ENCODE data around the gene ARID1B.
"Not testable (repeated sequence)": the region's sequence is repeated elsewhere in the genome, so short reads cannot be mapped to it uniquely, and the experiment has no call there.

The ARID1B gene

DNA sequence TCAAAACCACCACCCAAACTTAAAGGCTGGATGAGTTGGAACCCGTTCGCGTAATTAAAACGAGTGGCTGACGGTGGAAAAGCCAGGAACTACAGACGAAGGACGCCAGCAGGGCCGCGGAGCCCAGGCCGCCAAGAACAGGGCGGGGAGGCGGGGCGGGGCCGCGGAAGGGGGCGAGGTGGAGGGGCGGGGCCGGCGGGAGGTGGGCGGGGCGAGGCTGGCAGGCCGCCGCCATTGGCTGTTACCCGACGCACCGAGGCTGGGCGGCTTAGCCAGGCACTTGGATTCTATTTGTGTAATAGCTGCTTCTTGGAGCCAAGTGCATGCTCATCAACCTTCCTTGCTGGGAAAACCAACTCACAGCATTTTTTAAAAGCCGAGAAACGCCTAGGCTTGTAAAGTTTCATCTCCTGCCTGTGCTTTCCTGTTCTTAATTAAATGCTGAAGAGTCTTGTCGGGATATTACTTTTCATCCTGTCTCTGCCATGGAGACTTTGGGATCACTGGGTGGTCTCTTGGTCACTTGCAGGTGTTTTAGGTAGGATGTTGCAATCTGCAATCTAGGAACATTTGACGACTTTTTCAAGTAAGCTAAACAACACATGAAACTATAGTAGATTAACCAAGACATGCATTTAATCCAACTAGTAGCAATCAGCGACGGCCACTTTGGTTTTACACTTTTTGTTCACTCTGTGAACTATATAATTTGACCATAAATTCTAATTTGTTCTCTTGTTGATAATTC, 245.0 kb downstream of the ARID1B start:
- DNase-seq (ENCODE audit: low spot score), result peak; percentile 82

- no peak for DNase-seq (ENCODE audit: low spot score)
Measured at GRCh38 chr6:157023958-157024357, 246.8 kb downstream of the ARID1B start.

DNA sequence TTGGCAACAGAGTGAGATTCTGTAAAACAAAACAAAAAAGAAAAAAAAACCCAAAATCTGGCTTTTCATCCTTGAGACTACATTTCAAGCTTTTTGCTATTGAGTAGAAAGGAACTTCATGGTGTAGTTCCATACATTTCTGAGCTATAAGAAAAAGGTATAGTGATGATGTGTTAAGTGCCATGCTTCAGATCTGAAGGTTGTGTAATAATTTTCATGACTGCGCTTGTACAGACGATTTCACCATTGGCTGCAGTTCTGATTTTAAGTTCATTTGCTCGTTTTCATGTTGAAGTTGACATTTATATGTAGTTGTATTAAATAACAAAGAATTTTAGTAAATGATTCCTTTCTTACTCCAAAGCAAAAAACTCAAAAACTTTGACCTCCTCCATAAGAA, 247.6 kb downstream of the ARID1B start:
- DNase-seq (ENCODE audit: low spot score), result no peak

- no peak for DNase-seq (ENCODE audit: low spot score)
Measured at GRCh38 chr6:157025437-157025836, 248.3 kb downstream of the ARID1B start.

DNA sequence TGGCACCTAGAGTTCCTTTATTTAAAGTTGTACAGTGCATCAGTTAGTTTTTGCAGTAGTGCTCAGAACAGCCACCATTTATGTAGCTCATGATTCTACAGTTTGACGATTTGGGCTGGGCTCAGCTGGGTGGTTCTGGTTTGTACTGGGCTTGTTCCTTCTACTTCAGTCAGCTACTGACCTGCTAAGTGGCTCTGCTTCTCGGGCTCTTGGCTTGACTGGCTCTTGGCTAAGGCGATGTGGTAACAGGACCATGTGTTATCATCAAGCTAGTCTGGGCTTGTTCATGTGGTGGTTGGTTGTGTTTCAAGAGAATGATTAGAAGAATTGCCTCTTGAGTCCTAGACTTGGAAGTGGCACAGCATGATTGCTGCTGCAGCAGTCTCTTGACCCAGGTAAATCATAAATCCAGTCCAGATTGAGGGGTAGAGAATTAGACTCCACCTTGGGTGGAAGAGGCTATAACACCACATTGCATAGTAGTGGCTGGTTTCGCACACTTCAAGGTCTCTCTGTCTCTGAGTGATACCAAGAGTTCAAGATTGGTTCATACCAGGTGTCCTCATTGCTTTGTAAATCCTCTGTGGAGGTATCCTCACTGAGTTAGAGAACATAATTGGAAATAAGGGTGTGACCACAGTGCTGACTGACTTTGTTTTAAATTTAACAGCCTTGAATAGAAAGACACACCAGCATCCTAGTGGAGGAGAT, 253.0 kb downstream of the ARID1B start:
- DNase-seq (ENCODE audit: low spot score), result no peak

DNA sequence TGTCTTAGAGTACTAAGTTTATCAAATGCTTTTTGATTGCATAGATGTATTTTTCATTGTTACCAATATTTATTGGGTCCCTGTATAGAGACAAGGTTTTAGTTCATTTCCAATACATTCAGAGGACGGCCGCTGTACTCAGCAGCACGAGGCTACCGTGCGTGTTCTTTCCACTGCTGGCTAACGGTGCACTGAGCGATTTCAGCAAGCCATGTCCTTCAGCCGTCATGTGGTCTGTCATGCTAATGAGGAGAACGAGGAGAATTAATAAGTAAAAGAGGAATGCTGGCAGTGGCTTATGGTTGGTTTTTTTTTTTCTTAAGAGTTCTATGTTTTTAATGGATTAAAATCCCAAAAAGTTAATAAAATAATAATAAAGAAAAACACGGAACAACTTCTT, 253.6 kb downstream of the ARID1B start:
- DNase-seq (ENCODE audit: low spot score), result no peak

DNA sequence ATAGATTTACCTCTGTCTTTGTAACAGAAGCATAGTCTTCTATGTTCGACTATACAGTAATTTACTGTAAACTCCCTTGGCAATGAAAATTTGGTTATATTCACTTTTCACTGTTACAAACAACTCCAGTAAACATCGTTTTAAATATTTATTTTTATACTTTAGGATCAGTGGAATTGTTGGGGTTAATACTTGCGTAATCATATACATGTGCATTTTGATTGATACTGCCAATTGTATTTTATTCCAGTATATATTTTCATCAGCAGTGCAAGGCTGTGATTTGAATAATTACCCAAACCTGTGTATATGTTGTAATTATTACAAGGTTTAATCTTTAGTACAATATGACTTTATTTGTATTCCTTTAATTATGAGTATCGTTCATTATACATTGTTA, 255.7 kb downstream of the ARID1B start:
- DNase-seq (ENCODE audit: low spot score), result no peak

GRCh38 chr6:157033428-157034140, 256.4 kb downstream of the ARID1B start:
- DNase-seq (ENCODE audit: low spot score), result no peak

- peak; percentile 37 for DNase-seq (ENCODE audit: low spot score)
Measured at GRCh38 chr6:157034436-157035230, 257.5 kb downstream of the ARID1B start.

- no peak for DNase-seq (ENCODE audit: low spot score)
Measured at GRCh38 chr6:157035546-157035945, 258.4 kb downstream of the ARID1B start.

DNA sequence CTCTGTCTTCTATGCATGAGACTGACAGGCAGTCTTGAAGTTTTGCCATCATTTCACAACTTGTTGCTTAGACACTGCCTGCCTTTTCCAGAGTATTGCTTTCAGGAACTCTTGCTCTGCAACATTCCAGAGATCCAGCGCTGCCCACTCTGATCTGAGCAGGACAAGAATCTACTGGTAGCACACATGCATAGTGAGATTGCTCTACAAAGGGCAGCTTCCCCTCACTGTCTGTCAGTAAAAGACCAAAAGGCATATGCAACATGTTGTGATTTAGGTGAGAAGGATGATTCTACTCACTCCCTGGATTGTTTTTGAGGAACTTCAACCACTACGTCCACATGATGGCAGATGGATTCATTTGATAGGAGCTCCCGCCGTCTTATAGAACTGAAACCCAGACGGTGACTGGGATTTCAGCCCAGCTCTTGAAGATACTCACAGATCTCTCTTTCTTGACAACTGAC, 259.1 kb downstream of the ARID1B start:
- DNase-seq (ENCODE audit: low spot score), result no peak

GRCh38 chr6:157037165-157037564, 260.0 kb downstream of the ARID1B start:
- DNase-seq (ENCODE audit: low spot score), result no peak

GRCh38 chr6:157038610-157039009, 261.4 kb downstream of the ARID1B start:
- DNase-seq (ENCODE audit: low spot score), result no peak

GRCh38 chr6:157039639-157040038, 262.5 kb downstream of the ARID1B start:
- DNase-seq (ENCODE audit: low spot score), result not testable (repeated sequence)

GRCh38 chr6:157040191-157040590, 263.0 kb downstream of the ARID1B start:
- no peak for DNase-seq (ENCODE audit: low spot score)

DNA sequence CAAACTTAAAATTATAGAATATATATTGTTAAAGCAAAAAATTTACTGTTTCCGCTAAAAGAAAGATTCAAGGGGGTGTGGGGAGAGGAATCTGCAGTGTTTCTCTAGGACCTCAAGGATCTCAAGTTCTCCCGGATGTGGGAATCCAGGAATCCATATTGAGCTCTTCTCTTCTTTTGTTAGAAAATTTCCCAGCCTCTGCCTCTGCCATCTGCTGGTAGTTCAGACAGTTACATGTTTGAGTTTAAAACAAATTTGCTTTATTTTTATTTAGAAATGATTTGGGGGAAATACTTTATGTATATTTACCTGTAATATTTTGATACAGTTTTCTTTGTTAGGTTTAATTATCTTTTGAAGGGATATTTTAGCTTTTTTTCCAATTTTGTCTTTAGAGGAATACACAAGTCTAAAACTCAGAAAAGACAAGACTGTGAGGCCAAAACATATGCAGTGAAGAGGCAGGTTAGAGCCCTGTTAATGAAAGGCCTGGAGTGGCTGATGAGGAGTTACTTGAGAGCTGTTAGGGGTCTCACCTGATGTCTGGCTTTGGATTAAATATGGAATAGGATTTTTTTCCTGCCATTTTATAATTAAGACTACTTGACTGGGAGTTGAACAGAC, 268.8 kb downstream of the ARID1B start:
- DNase-seq (ENCODE audit: low spot score), result no peak

DNA sequence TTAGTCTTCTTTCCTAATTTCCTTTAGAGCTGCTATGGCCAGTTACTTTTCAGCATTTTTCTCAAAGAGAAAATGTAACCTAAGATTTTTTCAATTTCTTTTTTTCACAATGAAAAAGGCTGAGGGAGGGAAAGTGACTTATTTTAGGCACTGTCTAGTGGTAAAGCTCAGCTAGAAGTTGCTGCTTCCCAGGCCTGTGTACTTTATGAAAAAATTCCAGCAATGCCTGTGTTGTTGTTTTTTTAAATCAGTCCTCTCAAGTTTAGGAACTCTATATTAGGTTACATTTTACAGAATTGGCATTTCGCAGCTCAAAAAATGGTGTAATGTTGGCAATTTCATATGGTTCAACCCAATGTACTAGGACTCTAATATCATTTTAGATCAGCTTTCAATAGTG, 269.6 kb downstream of the ARID1B start:
- DNase-seq (ENCODE audit: low spot score), result no peak

DNA sequence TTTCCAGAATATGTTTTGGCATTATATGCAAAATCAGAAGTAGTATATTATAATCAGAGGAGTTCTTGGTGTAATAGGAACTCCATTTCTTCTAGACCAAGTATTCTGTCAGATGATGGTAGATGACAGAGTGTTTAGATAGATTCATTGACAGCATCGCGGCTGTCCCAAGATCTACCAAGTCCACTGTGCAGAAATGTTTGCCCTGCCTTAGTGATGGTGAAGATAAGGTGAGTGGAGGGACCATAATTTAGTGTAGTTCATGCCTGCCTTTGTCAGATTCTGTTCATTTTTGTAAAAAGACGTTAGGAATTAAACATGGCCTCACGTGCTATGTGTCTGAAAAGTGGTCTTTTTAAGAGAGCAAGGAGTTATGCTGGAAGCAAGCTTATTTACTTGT, 270.1 kb downstream of the ARID1B start:
- no peak for DNase-seq (ENCODE audit: low spot score)

DNA sequence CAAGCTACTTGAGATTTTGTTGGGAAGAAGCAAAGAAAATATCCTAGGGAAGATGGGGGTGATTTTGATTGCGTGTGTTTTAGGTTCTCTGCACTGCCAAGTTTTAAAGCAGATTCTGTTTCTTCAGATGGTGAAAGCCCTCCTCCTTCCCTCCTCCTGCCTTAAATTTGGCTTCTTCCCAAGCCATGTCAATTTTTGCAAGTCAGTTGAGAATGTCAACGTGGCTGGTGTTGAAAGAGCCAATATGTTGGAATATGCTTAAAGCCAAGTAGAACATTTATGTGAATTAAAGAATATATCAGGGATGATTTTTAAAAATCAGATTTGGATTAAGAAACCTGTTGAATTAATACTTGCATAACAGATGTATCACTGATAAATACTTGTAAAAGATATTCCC, 270.8 kb downstream of the ARID1B start:
- DNase-seq (ENCODE audit: low spot score), result no peak

GRCh38 chr6:157049133-157049532, 272.0 kb downstream of the ARID1B start:
- DNase-seq (ENCODE audit: low spot score), result no peak

DNA sequence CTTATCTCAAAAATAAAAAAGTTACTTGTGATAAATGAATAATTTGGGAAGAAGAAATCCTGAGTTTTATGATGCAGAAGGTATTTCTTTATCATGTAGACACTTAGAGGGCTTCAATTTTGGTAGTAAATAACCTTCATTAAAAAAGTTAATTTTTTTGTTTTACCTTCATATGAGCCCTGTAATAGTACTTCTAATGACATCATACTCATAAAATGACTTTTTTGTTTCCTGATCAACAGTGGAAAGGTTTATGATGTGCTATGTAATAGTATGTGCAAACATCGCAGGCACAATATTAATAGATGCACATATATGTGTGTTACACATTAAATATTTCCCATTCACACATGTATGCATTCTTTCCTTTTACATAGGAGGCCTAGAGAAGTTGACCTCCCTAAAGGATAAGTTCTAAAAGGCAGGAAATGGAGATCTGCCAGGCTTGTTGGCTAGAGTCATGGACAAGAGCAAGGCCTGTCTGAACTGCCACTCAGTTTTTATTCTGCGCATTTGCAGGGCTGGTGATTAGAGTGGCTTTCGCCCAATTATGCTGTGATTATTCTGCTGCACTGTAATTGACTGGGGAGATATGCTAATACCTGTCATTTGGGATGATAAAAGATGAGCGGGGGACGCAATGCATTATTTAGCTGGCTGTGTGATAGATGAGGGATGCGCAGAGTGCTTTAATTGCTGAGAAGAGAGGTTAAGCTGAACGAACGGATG, 273.5 kb downstream of the ARID1B start:
- DNase-seq (ENCODE audit: low spot score), result no peak
